IPS-11a (cell line): ENCODE data around the gene OTUD5.

Source experiments
- H3K4me3 ChIP-seq: one replicate; pipeline ENCODE4 v1.5.1; 2013; ENCODE audit warnings: low read depth, low read length, control low read depth

The OTUD5 gene

GRCh38 chrX:48937054-48937907 is 20.1 kb downstream of the OTUD5 start:
- no peak overlapping the region for H3K4me3 ChIP-seq

- no peak overlapping the region for H3K4me3 ChIP-seq
Observed at GRCh38 chrX:48936429-48937053, 20.9 kb downstream of the OTUD5 start.

- H3K4me3 ChIP-seq: no peak overlapping the region
Observed at GRCh38 chrX:48935301-48935670, 22.1 kb downstream of the OTUD5 start.

- no peak overlapping the region for H3K4me3 ChIP-seq
Observed at GRCh38 chrX:48934581-48935300, 22.7 kb downstream of the OTUD5 start.

- H3K4me3 ChIP-seq: no peak overlapping the region
Observed at GRCh38 chrX:48933757-48934156, 23.6 kb downstream of the OTUD5 start.

- H3K4me3 ChIP-seq: no peak overlapping the region
Observed at GRCh38 chrX:48927736-48928382, 29.5 kb downstream of the OTUD5 start.

GRCh38 chrX:48927123-48927522 is 30.3 kb downstream of the OTUD5 start:
- no peak overlapping the region for H3K4me3 ChIP-seq

- no peak overlapping the region for H3K4me3 ChIP-seq
Observed at GRCh38 chrX:48924270-48924669, 33.1 kb downstream of the OTUD5 start.

GRCh38 chrX:48923771-48924170 is 33.6 kb downstream of the OTUD5 start:
- H3K4me3 ChIP-seq: no peak overlapping the region

- no peak overlapping the region for H3K4me3 ChIP-seq
Observed at GRCh38 chrX:48920718-48921104, 36.7 kb downstream of the OTUD5 start.

GRCh38 chrX:48919947-48920717 is 37.3 kb downstream of the OTUD5 start:
- H3K4me3 ChIP-seq: peak overlapping the region; percentile 33

GRCh38 chrX:48919360-48919841 is 38.0 kb downstream of the OTUD5 start:
- peak overlapping the region; percentile 33 for H3K4me3 ChIP-seq

- H3K4me3 ChIP-seq: peak within 1 kb of the TSS; percentile 88
Observed at GRCh38 chrX:48918643-48919340, 38.6 kb downstream of the OTUD5 start, which contains the start of gene PIM2. Gene PIM2 (minus strand): TSS chrX:48919024. CDS start chrX:48918834, 190 bp downstream.

- peak overlapping the region; percentile 88 for H3K4me3 ChIP-seq
Observed at GRCh38 chrX:48918301-48918642, 39.1 kb downstream of the OTUD5 start.

- H3K4me3 ChIP-seq: peak overlapping the region; percentile 88
Observed at GRCh38 chrX:48917139-48918001, 40.0 kb downstream of the OTUD5 start.

- H3K4me3 ChIP-seq: no peak overlapping the region
Observed at GRCh38 chrX:48914593-48915493, 42.6 kb downstream of the OTUD5 start.

- H3K4me3 ChIP-seq: no peak overlapping the region
Observed at GRCh38 chrX:48913605-48914366, 43.6 kb downstream of the OTUD5 start.
